T-helper 2 cell treated with Interferon-gamma antibody and Interleukin-4, amounts not matched to agents 5 μg/mL and 100 μg/mL, for 36 hours (primary cell): ENCODE data around the gene ENOX2.

Experiments
- DNase-seq: peaks from one replicate; pipeline ENCODE4 v3.0.0; 2021; ENCODE audit warnings: low spot score
- H3K27ac Mint-ChIP-seq: one replicate; pipeline ENCODE4 v1.8.0; 2021; ENCODE audit warnings: mild to moderate bottlenecking, mixed read lengths
- H3K27me3 Mint-ChIP-seq: one replicate; pipeline ENCODE4 v1.8.0; 2021; ENCODE audit warnings: low read depth, mixed read lengths
- H3K36me3 Mint-ChIP-seq: one replicate; pipeline ENCODE4 v1.8.0; 2021; ENCODE audit warnings: low read depth, mixed read lengths
- H3K4me1 Mint-ChIP-seq: one replicate; pipeline ENCODE4 v1.8.0; 2021; ENCODE audit warnings: low read depth, mixed read lengths
- H3K4me3 Mint-ChIP-seq: one replicate; pipeline ENCODE4 v1.8.0; 2022; ENCODE audit warnings: mild to moderate bottlenecking, moderate library complexity, mixed read lengths
- H3K9me3 Mint-ChIP-seq: one replicate; pipeline ENCODE4 v1.8.0; 2021; ENCODE audit warnings: mixed read lengths

ENOX2 gene

GRCh38 chrX:130669233-130669632, 233.8 kb downstream of the ENOX2 start:
- DNase-seq, result no peak
- Mint-ChIP-seq H3K4me1 (no peaks in the 10 kb centered on the region), H3K4me3 (no peak overlapping the region), H3K9me3 (no peaks in the 10 kb centered on the region), H3K27me3 (no peaks in the 10 kb centered on the region), H3K36me3 (peaks cover 11% of the 10 kb centered on the region), H3K27ac (no peak overlapping the region)

- peaks cover 7% of the 10 kb centered on the region for H3K36me3 Mint-ChIP-seq
- no peaks in the 10 kb centered on the region for H3K4me1 Mint-ChIP-seq
- no peak overlapping the region for H3K4me3 Mint-ChIP-seq
- H3K9me3 Mint-ChIP-seq, result no peaks in the 10 kb centered on the region
- no peak for DNase-seq
- H3K27ac Mint-ChIP-seq, result no peak overlapping the region
- no peaks in the 10 kb centered on the region for H3K27me3 Mint-ChIP-seq
These were observed 237.7 kb downstream of the ENOX2 start for GRCh38 chrX:130665263-130665662.

GRCh38 chrX:130658310-130658709, 244.7 kb downstream of the ENOX2 start:
- Mint-ChIP-seq H3K27me3 (no peaks in the 10 kb centered on the region), H3K4me3 (no peak overlapping the region), H3K36me3 (peaks cover 3% of the 10 kb centered on the region)

GRCh38 chrX:130654409-130654950, 248.5 kb downstream of the ENOX2 start:
- Mint-ChIP-seq H3K4me1 (no peaks in the 10 kb centered on the region), H3K27ac (no peak overlapping the region), H3K36me3 (peaks cover 3% of the 10 kb centered on the region), H3K4me3 (no peak overlapping the region), H3K27me3 (no peaks in the 10 kb centered on the region), H3K9me3 (no peaks in the 10 kb centered on the region)
- no peak for DNase-seq

More at GRCh38 chrX:130658310-130658709, 244.7 kb downstream of the ENOX2 start:
- no peak overlapping the region for H3K27ac Mint-ChIP-seq
- no peak for DNase-seq
- H3K4me1 Mint-ChIP-seq, result no peaks in the 10 kb centered on the region
- H3K9me3 Mint-ChIP-seq, result no peaks in the 10 kb centered on the region

- Mint-ChIP-seq H3K36me3 (peaks cover 3% of the 10 kb centered on the region), H3K4me1 (no peaks in the 10 kb centered on the region), H3K27ac (no peak overlapping the region), H3K27me3 (no peaks in the 10 kb centered on the region), H3K9me3 (no peaks in the 10 kb centered on the region), H3K4me3 (no peak overlapping the region)
- no peak for DNase-seq
These were observed 250.0 kb downstream of the ENOX2 start for GRCh38 chrX:130652824-130653578.

- no peaks in the 10 kb centered on the region for H3K4me1 Mint-ChIP-seq
- DNase-seq, result no peak
- no peaks in the 10 kb centered on the region for H3K9me3 Mint-ChIP-seq
- no peak overlapping the region for H3K4me3 Mint-ChIP-seq
- H3K27me3 Mint-ChIP-seq, result no peaks in the 10 kb centered on the region
- H3K36me3 Mint-ChIP-seq, result no peaks in the 10 kb centered on the region
- H3K27ac Mint-ChIP-seq, result no peak overlapping the region
These were observed 253.3 kb downstream of the ENOX2 start for GRCh38 chrX:130649738-130650137.

GRCh38 chrX:130647468-130647867, 255.5 kb downstream of the ENOX2 start:
- no peak overlapping the region for H3K4me3 Mint-ChIP-seq
- no peak for DNase-seq
- H3K27me3 Mint-ChIP-seq, result no peaks in the 10 kb centered on the region

GRCh38 chrX:130645955-130646583, 256.9 kb downstream of the ENOX2 start:
- H3K27me3 Mint-ChIP-seq, result no peaks in the 10 kb centered on the region
- no peak overlapping the region for H3K27ac Mint-ChIP-seq
- H3K4me3 Mint-ChIP-seq, result no peak overlapping the region
- H3K4me1 Mint-ChIP-seq, result peaks cover under 1% of the 10 kb centered on the region
- peaks cover 1% of the 10 kb centered on the region for H3K36me3 Mint-ChIP-seq
- DNase-seq, result no peak
- no peaks in the 10 kb centered on the region for H3K9me3 Mint-ChIP-seq

More at GRCh38 chrX:130647468-130647867, 255.5 kb downstream of the ENOX2 start:
- no peak overlapping the region for H3K27ac Mint-ChIP-seq
- H3K9me3 Mint-ChIP-seq, result no peaks in the 10 kb centered on the region
- H3K4me1 Mint-ChIP-seq, result no peaks in the 10 kb centered on the region
- no peaks in the 10 kb centered on the region for H3K36me3 Mint-ChIP-seq

GRCh38 chrX:130637591-130637990, 265.4 kb downstream of the ENOX2 start:
- peaks cover 2% of the 10 kb centered on the region for H3K36me3 Mint-ChIP-seq
- H3K27ac Mint-ChIP-seq, result no peak overlapping the region
- H3K4me3 Mint-ChIP-seq, result no peak overlapping the region
- H3K9me3 Mint-ChIP-seq, result no peaks in the 10 kb centered on the region
- H3K27me3 Mint-ChIP-seq, result no peaks in the 10 kb centered on the region
- no peak for DNase-seq
- peaks cover 8% of the 10 kb centered on the region for H3K4me1 Mint-ChIP-seq

- Mint-ChIP-seq H3K9me3 (no peaks in the 10 kb centered on the region), H3K27me3 (no peaks in the 10 kb centered on the region), H3K4me3 (no peak overlapping the region), H3K4me1 (peaks cover 8% of the 10 kb centered on the region), H3K27ac (no peak overlapping the region), H3K36me3 (peaks cover 2% of the 10 kb centered on the region)
- DNase-seq, result no peak
These were observed 266.7 kb downstream of the ENOX2 start for GRCh38 chrX:130636277-130636676.

GRCh38 chrX:130631011-130631410, 272.0 kb downstream of the ENOX2 start:
- no peaks in the 10 kb centered on the region for H3K27me3 Mint-ChIP-seq
- H3K27ac Mint-ChIP-seq, result no peak overlapping the region
- DNase-seq, result no peak
- H3K36me3 Mint-ChIP-seq, result no peaks in the 10 kb centered on the region
- no peaks in the 10 kb centered on the region for H3K9me3 Mint-ChIP-seq
- H3K4me3 Mint-ChIP-seq, result no peak overlapping the region
- no peaks in the 10 kb centered on the region for H3K4me1 Mint-ChIP-seq

GRCh38 chrX:130628516-130628915, 274.5 kb downstream of the ENOX2 start:
- no peaks in the 10 kb centered on the region for H3K4me1 Mint-ChIP-seq
- H3K27ac Mint-ChIP-seq, result no peak overlapping the region
- no peaks in the 10 kb centered on the region for H3K36me3 Mint-ChIP-seq
- no peaks in the 10 kb centered on the region for H3K27me3 Mint-ChIP-seq
- DNase-seq, result no peak
- H3K9me3 Mint-ChIP-seq, result no peaks in the 10 kb centered on the region
- no peak overlapping the region for H3K4me3 Mint-ChIP-seq

- Mint-ChIP-seq H3K36me3 (no peaks in the 10 kb centered on the region), H3K27ac (no peak overlapping the region), H3K4me1 (no peaks in the 10 kb centered on the region), H3K4me3 (no peak overlapping the region), H3K27me3 (no peaks in the 10 kb centered on the region), H3K9me3 (no peaks in the 10 kb centered on the region)
- no peak for DNase-seq
These were observed 276.5 kb downstream of the ENOX2 start for GRCh38 chrX:130626521-130626920.

- Mint-ChIP-seq H3K27me3 (no peaks in the 10 kb centered on the region), H3K9me3 (no peaks in the 10 kb centered on the region), H3K27ac (no peak overlapping the region), H3K36me3 (no peaks in the 10 kb centered on the region), H3K4me1 (no peaks in the 10 kb centered on the region), H3K4me3 (no peak overlapping the region)
- no peak for DNase-seq
These were observed 277.6 kb downstream of the ENOX2 start for GRCh38 chrX:130625386-130625785.
